SH-SY5Y (cell line): ENCODE measurements around the gene LAMB1.
A peak's percentile ranks its signal among the peaks of the same experiment; 100 is the strongest.

Source experiments
- GATA2 ChIP-seq: IDR thresholded peaks from 2 replicates; pipeline ENCODE4 v1.6.1; 2011; ENCODE audit warnings: mild to moderate bottlenecking, low read depth, low read length
- GATA3 ChIP-seq: IDR thresholded peaks from 2 replicates; pipeline ENCODE4 v1.6.1; 2011; ENCODE audit warnings: low read depth, mild to moderate bottlenecking, low read length, moderate library complexity

The LAMB1 gene

GRCh38 chr7:107940951-107941350 is 62.0 kb downstream of the LAMB1 start:
- no peak for TF ChIP-seq GATA2

DNA sequence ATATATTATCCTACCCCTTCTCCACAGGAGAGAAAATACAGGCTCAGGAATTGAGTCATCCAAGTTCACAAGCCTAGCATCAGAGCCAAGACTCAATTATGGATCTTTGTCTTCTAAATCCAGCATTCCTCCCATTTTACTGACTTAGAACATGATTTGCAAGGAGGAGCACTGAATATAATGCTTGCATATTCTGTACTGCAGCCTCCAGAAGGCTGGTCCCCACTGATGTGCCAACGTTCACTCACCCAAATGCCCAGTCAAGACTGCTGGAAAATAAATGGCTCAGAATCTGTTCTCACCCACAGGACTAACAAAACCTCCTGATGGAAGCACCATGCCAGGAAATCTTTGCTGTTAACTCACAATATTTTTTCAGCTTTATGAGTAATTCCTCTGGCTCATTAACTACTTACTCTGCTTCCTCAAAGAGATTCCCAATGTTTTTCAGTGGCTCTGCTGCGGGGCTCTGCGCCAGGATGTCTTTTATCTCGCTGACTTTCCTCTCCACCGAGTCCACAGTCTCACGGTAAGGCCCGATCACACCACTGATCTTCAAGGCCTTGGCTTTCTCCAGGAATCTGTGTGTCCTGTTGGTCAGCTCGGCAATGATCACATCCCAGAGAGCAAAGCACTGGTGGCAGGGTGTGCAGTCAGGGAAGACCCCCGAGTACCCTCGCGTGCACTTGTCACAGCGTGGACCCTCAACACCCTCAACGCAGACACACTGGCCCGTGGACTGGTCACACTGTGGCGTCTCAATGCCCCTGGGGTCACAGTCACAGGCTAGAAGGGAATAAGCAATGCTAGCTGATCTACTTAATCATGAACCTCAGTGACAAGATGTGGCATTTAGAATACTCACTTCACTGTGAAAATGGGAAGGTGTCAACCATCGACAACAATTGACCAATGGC is 63.1 kb downstream of the LAMB1 start:
- TF ChIP-seq GATA3: no peak
- no peak for TF ChIP-seq GATA2

DNA sequence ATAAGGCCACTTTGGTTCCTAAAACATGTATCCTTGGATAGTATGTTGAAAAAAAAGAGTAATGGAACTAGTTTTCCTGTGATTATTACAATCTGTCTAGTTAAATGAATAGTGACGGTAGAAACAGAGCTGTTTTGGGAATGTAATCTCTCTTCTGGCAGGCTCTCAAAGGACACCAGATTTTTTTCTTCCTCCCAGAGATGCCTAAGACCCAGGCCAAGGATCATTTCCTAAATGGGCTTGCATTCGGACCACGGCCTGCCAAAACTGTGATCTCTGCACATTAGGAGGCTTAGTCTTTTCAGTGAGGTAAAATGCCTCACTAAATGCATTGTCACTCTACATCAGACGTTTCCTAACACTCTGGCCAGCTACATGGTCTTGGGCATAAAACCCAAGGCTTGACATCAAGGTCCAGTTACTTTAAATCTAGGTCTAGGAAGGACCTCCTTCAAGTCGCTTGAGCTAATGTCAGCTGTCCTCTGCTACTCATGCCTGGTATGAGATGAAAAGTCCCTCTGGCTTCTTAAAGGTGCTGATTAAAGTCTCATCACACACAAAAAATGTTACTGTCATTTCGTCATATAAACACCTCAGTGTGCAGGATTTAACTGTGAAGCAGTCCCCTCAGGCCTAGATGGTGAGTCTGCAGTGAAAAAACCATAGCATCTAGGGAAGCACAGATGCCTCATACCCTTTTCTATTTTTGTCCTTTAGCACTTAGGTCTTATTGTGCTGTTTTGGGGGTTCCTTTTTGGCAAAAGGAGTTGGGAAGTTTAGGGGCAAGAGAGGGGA is 64.3 kb downstream of the LAMB1 start:
- no peak for TF ChIP-seq GATA3
- TF ChIP-seq GATA2: no peak

GRCh38 chr7:107937531-107937930 is 65.4 kb downstream of the LAMB1 start:
- no peak for TF ChIP-seq GATA3
- no peak for TF ChIP-seq GATA2

- TF ChIP-seq GATA2 (no peak), GATA3 (no peak)
Measured at GRCh38 chr7:107936312-107936711, 66.6 kb downstream of the LAMB1 start.

- TF ChIP-seq GATA2: no peak
- no peak for TF ChIP-seq GATA3
Measured at GRCh38 chr7:107934991-107935770, 67.8 kb downstream of the LAMB1 start.

- TF ChIP-seq GATA2 (no peak), GATA3 (no peak)
Measured at GRCh38 chr7:107933386-107934013, 69.5 kb downstream of the LAMB1 start.

- TF ChIP-seq GATA3 (no peak), GATA2 (no peak)
Measured at GRCh38 chr7:107932805-107933204, 70.2 kb downstream of the LAMB1 start.

GRCh38 chr7:107931740-107932515 is 71.0 kb downstream of the LAMB1 start:
- TF ChIP-seq GATA3: peak; percentile 82
- TF ChIP-seq GATA2: peak; percentile 47; the same call in 1 of the 2 replicates

- TF ChIP-seq GATA2 (no peak), GATA3 (no peak)
Measured at GRCh38 chr7:107926481-107926880, 76.5 kb downstream of the LAMB1 start.

DNA sequence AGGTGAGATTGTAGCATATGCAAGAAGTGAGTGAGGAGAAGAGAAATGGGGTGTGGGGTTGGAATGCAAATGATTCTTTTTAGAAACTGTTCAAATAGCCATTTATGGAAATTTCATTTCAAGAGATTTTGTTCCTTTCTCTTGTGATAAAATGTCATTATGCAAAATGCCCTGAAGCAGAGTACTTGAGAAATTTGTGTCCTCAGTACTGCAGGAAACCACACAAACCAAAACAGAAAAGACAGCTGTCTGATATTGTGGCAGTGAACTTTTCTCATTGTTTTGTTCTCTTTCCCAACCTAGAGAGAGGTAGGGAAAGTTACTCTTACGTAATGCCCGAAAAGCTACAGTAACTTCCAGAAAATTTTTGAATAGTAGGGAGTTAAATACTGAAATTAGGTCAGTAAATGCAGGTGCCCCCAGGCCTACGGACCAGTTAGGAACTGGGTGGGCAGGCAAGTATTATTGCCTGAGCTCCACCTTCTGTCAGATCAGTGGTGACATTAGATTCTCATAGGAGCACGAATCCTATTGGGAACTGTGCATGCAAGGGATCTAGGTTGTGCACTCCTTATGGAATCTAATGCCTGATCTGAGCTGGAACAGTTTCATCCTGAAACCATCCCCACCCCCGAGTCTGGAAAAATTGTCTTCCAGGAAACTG is 78.0 kb downstream of the LAMB1 start:
- TF ChIP-seq GATA3 (no peak), GATA2 (no peak)

GRCh38 chr7:107922886-107923285 is 80.1 kb downstream of the LAMB1 start:
- TF ChIP-seq GATA3 (no peak), GATA2 (no peak)
